DOHH2 (cell line): Measurements from ENCODE around the gene SRRM2.

ENCODE experiments used
- H3F3A ChIP-seq: fragments of 200-600 bp; sonication (generic), shearing (Covaris generic); 2 replicates; pipeline ENCODE4 v1.6.0; 2016; ENCODE audit warnings: antibody characterized with exemption, mild to moderate bottlenecking; ENCODE audit not compliant: control insufficient read depth, insufficient read depth
- H3K27ac ChIP-seq: fragments of 200-600 bp; sonication (generic); 2 replicates; pipeline ENCODE4 v1.5.1; 2014; ENCODE audit warnings: low read depth, mild to moderate bottlenecking, low read length, moderate library complexity
- H3K27me3 ChIP-seq: fragments of 200-600 bp; sonication (generic); 2 replicates; pipeline ENCODE4 v1.6.1; 2014; ENCODE audit warnings: mild to moderate bottlenecking, low read length, mixed read lengths; ENCODE audit not compliant: control insufficient read depth
- H3K36me3 ChIP-seq: fragments of 200-600 bp; sonication (generic); 2 replicates; pipeline ENCODE4 v1.6.1; 2014; ENCODE audit warnings: mild to moderate bottlenecking, low read length, moderate library complexity, mixed read lengths; ENCODE audit not compliant: control insufficient read depth
- H3K4me1 ChIP-seq: fragments of 200-600 bp; sonication (generic); 2 replicates; pipeline ENCODE4 v1.6.1; 2014; ENCODE audit warnings: mild to moderate bottlenecking, low read length, mixed read lengths; ENCODE audit not compliant: control insufficient read depth
- H3K4me2 ChIP-seq: fragments of 200-600 bp; sonication (generic); 2 replicates; pipeline ENCODE4 v1.6.0; 2014; ENCODE audit warnings: mild to moderate bottlenecking, low read length, moderate library complexity
- H3K4me3 ChIP-seq: fragments of 200-600 bp; sonication (generic); 2 replicates; pipeline ENCODE4 v1.5.1; 2014; ENCODE audit warnings: mild to moderate bottlenecking, low read length, mixed read lengths
- H3K79me2 ChIP-seq: fragments of 200-600 bp; sonication (generic); 2 replicates; pipeline ENCODE4 v1.6.1; 2014; ENCODE audit warnings: mild to moderate bottlenecking, low read length, mixed read lengths; ENCODE audit not compliant: control insufficient read depth
- H3K9me2 ChIP-seq: fragments of 200-600 bp; sonication (generic); replicated peaks from 2 replicates; pipeline ENCODE4 v1.6.1; 2014; ENCODE audit warnings: mild to moderate bottlenecking, low read length, mixed read lengths; ENCODE audit not compliant: control insufficient read depth
- H3K9me3 ChIP-seq: fragments of 200-600 bp; sonication (generic); 2 replicates; pipeline ENCODE4 v1.6.1; 2014; ENCODE audit warnings: antibody characterized with exemption, low read length, mixed read lengths; ENCODE audit not compliant: control insufficient read depth, insufficient read depth
- H4K20me1 ChIP-seq: fragments of 200-600 bp; sonication (generic); 2 replicates; pipeline ENCODE4 v1.6.0; 2014; ENCODE audit warnings: low read depth, mild to moderate bottlenecking, antibody characterized with exemption, low read length, moderate library complexity; ENCODE audit not compliant: control insufficient read depth, insufficient read depth
- CTCF ChIP-seq: fragments of 200-600 bp; sonication (generic); IDR thresholded peaks from one replicate; pipeline ENCODE4 v1.5.1; 2014; ENCODE audit warnings: antibody characterized with exemption, mild to moderate bottlenecking, low read depth, low read length; ENCODE audit not compliant: poor library complexity, severe bottlenecking
- EZH2phosphoT487 ChIP-seq: fragments of 200-600 bp; sonication (generic); IDR thresholded peaks from 2 replicates; pipeline ENCODE4 v1.6.1; 2017; ENCODE audit warnings: borderline replicate concordance, mild to moderate bottlenecking, antibody characterized with exemption, low read length, moderate library complexity, mixed read lengths

The SRRM2 gene

DNA sequence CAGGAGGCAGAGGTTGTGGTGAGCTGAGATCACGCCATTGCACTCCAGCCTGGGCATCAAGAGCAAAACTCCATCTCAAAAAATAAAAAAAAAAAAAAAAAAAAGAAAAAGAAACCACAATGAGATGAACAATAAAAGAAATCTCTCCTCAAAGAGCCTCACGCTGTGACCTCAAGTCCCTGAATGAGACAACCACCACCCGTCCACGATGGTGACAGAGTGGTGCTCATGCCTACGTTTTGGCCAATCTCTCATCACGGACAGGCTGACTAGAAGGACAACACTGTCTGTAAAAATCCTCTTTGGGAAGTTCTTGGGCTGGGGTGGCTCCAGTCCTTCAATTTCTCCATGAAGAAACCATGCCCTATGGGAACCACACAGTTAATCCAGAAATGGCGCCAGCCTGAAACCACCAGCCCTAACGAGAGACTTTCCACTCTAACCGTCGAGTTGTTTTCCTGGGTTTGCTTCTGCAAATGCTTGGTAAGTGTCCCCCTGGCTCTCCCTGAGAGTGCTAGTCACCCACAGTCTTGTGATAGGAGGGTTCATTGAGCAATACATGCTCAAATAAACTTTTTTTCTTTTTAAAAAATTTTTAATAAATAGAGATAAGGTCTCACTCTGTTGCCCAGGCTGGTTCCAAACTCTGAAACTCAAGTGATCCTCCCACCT is 17.5 kb upstream of the SRRM2 start:
- no peaks in the 10 kb centered on the region for H3K9me2 ChIP-seq
- H3K36me3 ChIP-seq = no peaks in the 10 kb centered on the region
- TF ChIP-seq CTCF = no peak
- TF ChIP-seq EZH2phosphoT487 = no peak
- no peaks in the 10 kb centered on the region for H3F3A ChIP-seq
- H3K9me3 ChIP-seq = no peaks in the 10 kb centered on the region
- no peak overlapping the region for H3K4me2 ChIP-seq
- H4K20me1 ChIP-seq = no peaks in the 10 kb centered on the region
- H3K4me3 ChIP-seq = no peak overlapping the region
- no peaks in the 10 kb centered on the region for H3K4me1 ChIP-seq
- no peak overlapping the region for H3K27ac ChIP-seq
- H3K27me3 ChIP-seq = peaks cover 4% of the 10 kb centered on the region
- no peaks in the 10 kb centered on the region for H3K79me2 ChIP-seq

DNA sequence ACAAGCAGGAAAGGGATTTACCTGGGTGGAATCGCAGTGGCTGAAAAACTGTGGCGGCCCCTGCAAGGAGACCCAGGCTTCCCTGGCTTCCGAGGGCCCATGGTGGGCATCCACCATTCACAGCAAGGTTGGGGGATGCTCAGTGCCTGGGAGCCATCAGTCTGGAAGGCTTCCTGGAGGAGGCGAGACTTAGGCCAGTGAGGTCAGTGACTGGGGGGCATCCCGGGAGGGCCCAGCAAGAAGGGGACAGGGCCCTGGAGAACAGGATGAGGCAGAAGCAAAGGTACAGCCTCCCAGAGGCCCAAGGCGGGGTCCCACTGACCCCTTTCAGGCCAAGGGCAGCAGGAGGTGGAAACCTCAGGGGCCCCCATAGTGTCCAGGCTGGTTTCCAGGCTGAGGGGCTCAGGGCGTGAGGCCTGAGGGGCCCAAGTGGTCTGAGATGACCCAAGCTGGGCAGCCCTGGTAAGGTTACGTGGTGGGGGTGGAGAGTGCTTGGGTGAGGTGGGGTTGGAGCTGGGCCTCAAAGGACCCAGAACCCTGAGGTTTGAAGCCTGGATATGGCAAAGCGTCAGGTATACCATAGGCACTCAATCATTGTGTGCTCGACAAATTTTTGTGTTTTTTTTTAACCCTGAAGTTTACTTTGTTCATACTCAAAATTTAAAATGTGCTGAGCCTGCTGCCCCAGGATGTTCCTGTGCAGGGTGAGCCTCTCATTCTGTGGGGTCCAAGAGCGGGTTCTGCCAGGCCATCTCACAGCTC is 15.8 kb upstream of the SRRM2 start:
- Histone ChIP-seq H4K20me1 (no peaks in the 10 kb centered on the region), H3K36me3 (no peaks in the 10 kb centered on the region), H3K79me2 (no peaks in the 10 kb centered on the region), H3K9me2 (no peaks in the 10 kb centered on the region), H3K4me2 (no peak overlapping the region), H3K27ac (no peak overlapping the region), H3F3A (no peaks in the 10 kb centered on the region), H3K27me3 (peaks cover under 1% of the 10 kb centered on the region), H3K4me3 (no peak overlapping the region), H3K9me3 (no peaks in the 10 kb centered on the region), H3K4me1 (no peaks in the 10 kb centered on the region)
- TF ChIP-seq EZH2phosphoT487 (no peak), CTCF (no peak)

- Histone ChIP-seq H4K20me1 (no peaks in the 10 kb centered on the region), H3F3A (no peaks in the 10 kb centered on the region), H3K9me2 (no peaks in the 10 kb centered on the region), H3K79me2 (no peaks in the 10 kb centered on the region), H3K9me3 (no peaks in the 10 kb centered on the region), H3K4me2 (no peak overlapping the region), H3K36me3 (no peaks in the 10 kb centered on the region), H3K4me1 (no peaks in the 10 kb centered on the region), H3K27me3 (no peaks in the 10 kb centered on the region), H3K27ac (no peak overlapping the region), H3K4me3 (no peak overlapping the region)
- TF ChIP-seq EZH2phosphoT487 (no peak), CTCF (no peak)
Observed at GRCh38 chr16:2737238-2737605, 15.2 kb upstream of the SRRM2 start.
